GM12891 (cell line): Measurements from ENCODE around the gene CDCP1.

Experiments used
- DNase-seq: peaks from one replicate; pipeline ENCODE4 v3.0.0; 2011; ENCODE audit warnings: low spot score; ENCODE audit not compliant: insufficient read length
- FAIRE-seq: peaks from 2 replicates; lab custom pipeline; 2011; peaks lifted over from hg19 to GRCh38; lab: Jason Lieb, UNC
- PAX5 ChIP-seq: IDR thresholded peaks from 2 replicates; pipeline ENCODE4 v1.6.1; 2011; ENCODE audit warnings: low read length, moderate library complexity, mild to moderate bottlenecking; ENCODE audit not compliant: insufficient read depth, severe bottlenecking
- POLR2A ChIP-seq: IDR thresholded peaks from 2 replicates; pipeline ENCODE4 v1.6.1; 2011; ENCODE audit warnings: low read depth, low read length, control low read depth
- POLR2AphosphoS5 ChIP-seq: IDR thresholded peaks from 2 replicates; pipeline ENCODE4 v1.6.1; 2011; ENCODE audit warnings: low read depth, low read length, control low read depth
- POU2F2 ChIP-seq: IDR thresholded peaks from 2 replicates; pipeline ENCODE4 v1.6.1; 2011; ENCODE audit warnings: low read depth, mild to moderate bottlenecking, control low read depth, low read length, moderate library complexity
- SPI1 ChIP-seq: IDR thresholded peaks from 2 replicates; pipeline ENCODE4 v1.6.1; 2011; ENCODE audit warnings: low read depth, low read length, control low read depth
- TAF1 ChIP-seq: IDR thresholded peaks from 2 replicates; pipeline ENCODE4 v1.6.1; 2011; ENCODE audit warnings: low read depth, low read length, control low read depth

Gene CDCP1

DNA sequence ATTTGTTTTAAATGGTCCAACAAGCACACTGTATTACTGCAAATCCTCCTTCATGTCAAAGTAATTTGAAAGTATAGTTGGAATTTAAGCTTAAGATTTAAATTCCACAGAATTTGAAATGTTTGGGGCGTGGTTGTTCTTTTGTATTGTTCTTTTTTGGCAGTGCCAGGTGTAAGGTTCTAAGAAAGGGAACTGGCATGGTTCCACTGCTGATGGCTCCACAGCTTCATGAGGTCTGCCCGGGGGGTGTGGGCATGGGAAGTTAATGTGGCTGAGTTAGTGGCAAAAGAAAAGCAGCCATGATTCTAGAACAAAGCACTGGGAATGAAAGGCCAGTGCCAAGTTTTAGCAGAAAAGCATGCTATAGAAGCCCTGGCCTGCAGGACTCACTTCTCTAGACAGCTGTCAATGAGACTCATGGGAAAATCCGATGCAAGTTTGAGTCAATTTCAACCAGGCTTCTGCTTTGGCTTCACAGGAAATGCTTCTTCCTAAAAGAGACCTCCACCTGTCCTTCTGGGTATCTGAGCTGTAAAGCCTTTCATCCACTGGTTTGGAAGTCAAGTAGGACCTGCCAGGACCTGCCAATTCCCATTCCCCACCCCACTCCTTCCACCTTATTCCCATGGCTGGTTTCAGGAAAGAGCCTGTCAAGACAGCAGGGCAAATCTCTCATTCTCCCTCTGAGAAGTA is 18.9 kb downstream of the CDCP1 start:
- DNase-seq, result no peak
- TF ChIP-seq POU2F2 (no peak), POLR2A (no peak), TAF1 (no peak), PAX5 (no peak), SPI1 (no peak), POLR2AphosphoS5 (no peak)
- no peak for FAIRE-seq

GRCh38 chr3:45126730-45127129 is 19.4 kb downstream of the CDCP1 start:
- TF ChIP-seq POU2F2 (no peak), SPI1 (no peak), POLR2A (no peak), POLR2AphosphoS5 (no peak), PAX5 (no peak), TAF1 (no peak)
- DNase-seq, result no peak
- no peak for FAIRE-seq

DNA sequence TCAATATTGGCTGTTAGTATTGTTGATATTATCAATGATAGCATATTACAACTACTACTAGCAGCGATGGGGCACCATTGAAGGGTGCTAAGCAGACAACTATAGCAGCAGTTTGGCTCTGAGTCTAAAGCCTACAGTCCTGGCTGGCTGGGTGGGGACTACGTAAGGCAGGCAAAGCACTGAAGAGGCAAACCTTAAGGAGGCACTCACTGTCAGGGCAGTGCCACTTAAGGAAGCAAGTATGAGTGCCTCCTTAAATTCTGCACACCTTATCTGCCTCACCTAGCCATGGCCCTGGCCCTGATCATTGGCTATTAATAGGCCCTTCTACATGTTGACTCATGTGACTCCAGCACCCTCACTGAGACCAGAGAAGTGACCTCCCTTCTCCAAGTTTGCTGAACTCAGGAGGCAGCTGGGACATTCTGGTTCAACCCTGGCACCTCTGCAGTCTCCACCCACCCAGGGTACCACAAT is 20.6 kb downstream of the CDCP1 start:
- TF ChIP-seq POU2F2 (no peak), POLR2AphosphoS5 (no peak), POLR2A (no peak), PAX5 (no peak), SPI1 (no peak), TAF1 (no peak)
- no peak for DNase-seq
- FAIRE-seq, result no peak

- FAIRE-seq (no peak), DNase-seq (no peak)
- TF ChIP-seq POLR2A (no peak), POU2F2 (no peak), SPI1 (no peak), POLR2AphosphoS5 (no peak), TAF1 (no peak), PAX5 (no peak)
Measured at GRCh38 chr3:45124956-45125355, 21.2 kb downstream of the CDCP1 start.

DNA sequence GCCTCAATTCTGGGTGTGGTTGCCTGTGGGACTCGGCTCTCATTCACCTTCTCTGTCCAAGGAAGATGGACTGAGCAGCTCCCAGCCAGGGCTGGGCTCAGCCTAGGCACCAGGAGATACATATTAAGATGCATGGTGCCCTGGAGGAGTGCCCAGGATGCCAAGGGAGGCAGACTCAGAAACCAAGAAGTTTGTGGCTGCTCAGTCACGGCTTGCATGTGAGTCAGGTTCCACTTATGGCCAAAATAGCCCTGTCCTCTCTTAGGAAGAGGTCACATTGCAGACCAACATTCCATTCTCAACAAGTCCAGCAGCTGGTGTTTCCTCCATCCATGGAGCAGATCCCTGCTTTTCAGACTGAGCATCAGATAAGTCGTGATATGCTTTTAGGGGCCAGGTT is 21.8 kb downstream of the CDCP1 start:
- FAIRE-seq, result no peak
- TF ChIP-seq POLR2AphosphoS5, result no peak
- TF ChIP-seq TAF1, result no peak
- no peak for TF ChIP-seq POU2F2
- TF ChIP-seq SPI1, result no peak
- TF ChIP-seq POLR2A, result no peak
- TF ChIP-seq PAX5, result no peak
- no peak for DNase-seq

DNA sequence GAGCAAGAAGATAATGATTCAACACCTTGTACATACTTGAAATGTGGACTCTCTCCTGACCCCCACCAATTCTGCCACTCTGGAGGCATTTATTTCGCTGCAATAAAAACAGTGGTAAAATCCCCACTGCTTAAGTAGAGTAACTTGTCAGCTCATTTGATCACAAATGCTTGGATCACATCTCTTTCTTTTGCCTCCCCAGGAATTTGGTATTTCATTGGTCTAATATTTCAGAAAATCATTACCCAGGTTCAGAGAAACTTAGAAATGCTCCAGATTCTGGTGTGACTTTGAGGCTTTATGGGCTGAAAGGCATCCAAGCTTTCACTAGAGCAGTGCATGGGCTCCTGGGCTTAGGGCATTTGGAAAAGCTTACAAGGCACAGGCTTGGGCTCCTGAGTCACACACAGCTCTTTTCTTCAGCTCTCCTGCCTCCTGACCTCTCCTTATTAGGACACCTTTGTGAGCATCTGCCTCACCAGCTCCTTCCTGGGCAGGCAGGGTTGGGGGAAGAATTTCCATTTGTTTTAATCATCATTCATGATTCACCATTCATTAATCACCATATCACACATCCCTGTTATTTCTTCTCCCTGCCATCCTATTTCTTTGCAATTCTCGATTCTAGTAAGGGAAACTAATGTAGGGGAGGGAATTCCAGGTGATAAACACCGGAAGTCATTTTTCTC is 22.5 kb downstream of the CDCP1 start:
- FAIRE-seq, result no peak
- DNase-seq, result no peak

GRCh38 chr3:45123030-45123429 is 23.1 kb downstream of the CDCP1 start:
- TF ChIP-seq POU2F2 (no peak), POLR2A (no peak), SPI1 (no peak), TAF1 (no peak), POLR2AphosphoS5 (no peak), PAX5 (no peak)
- FAIRE-seq (no peak), DNase-seq (no peak)

More for the DNA sequence above, 22.5 kb downstream of the CDCP1 start:
- TF ChIP-seq SPI1 (no peak), POLR2A (no peak), POU2F2 (no peak), TAF1 (no peak), PAX5 (no peak)

- no peak for DNase-seq
- no peak for FAIRE-seq
- no peak for TF ChIP-seq SPI1
- TF ChIP-seq POU2F2, result no peak
- no peak for TF ChIP-seq POLR2AphosphoS5
- no peak for TF ChIP-seq TAF1
- no peak for TF ChIP-seq PAX5
- no peak for TF ChIP-seq POLR2A
Measured at GRCh38 chr3:45120359-45121158, 25.6 kb downstream of the CDCP1 start.

GRCh38 chr3:45119824-45120358 is 26.3 kb downstream of the CDCP1 start:
- no peak for TF ChIP-seq POLR2A
- no peak for TF ChIP-seq POU2F2
- no peak for TF ChIP-seq POLR2AphosphoS5
- TF ChIP-seq PAX5, result no peak
- TF ChIP-seq SPI1, result no peak
- DNase-seq, result no peak
- no peak for FAIRE-seq

DNA sequence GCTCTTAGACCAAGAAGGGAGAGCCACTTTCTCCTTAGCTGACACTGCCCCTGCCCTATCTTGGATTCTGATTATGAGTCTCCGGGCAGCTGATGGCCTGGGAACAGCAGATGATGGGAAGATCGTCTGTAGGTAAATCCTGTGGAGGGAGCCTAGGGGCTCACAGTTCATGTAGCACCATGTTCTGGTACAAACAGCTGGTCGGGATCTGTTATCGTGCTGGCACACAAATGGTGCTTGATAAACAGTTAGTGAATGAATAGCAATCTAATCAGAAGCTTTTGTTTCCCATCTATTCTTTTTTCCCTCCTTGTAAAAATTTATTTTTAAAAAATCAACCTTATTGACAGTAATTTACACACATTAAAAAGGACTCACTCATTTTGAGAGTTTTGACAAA is 26.8 kb downstream of the CDCP1 start:
- DNase-seq, result no peak
- no peak for FAIRE-seq
- TF ChIP-seq PAX5, result no peak
- no peak for TF ChIP-seq POLR2A
- TF ChIP-seq POLR2AphosphoS5, result no peak
- no peak for TF ChIP-seq TAF1
- TF ChIP-seq SPI1, result no peak
- no peak for TF ChIP-seq POU2F2
